DOHH2 (cell line): ENCODE results near the gene TMEM269.

Experiments used
- EZH2phosphoT487 ChIP-seq: fragments of 200-600 bp; sonication (generic); IDR thresholded peaks from 2 replicates; pipeline ENCODE4 v1.6.1; 2017; ENCODE audit warnings: borderline replicate concordance, mild to moderate bottlenecking, antibody characterized with exemption, low read length, moderate library complexity, mixed read lengths
- TF ChIP-seq, protein P1 (sequence below): fragments of 200-600 bp; sonication (generic); IDR thresholded peaks from one replicate; pipeline ENCODE4 v1.5.1; 2014; ENCODE audit warnings: antibody characterized with exemption, mild to moderate bottlenecking, low read depth, low read length; ENCODE audit not compliant: poor library complexity, severe bottlenecking

DNA sequence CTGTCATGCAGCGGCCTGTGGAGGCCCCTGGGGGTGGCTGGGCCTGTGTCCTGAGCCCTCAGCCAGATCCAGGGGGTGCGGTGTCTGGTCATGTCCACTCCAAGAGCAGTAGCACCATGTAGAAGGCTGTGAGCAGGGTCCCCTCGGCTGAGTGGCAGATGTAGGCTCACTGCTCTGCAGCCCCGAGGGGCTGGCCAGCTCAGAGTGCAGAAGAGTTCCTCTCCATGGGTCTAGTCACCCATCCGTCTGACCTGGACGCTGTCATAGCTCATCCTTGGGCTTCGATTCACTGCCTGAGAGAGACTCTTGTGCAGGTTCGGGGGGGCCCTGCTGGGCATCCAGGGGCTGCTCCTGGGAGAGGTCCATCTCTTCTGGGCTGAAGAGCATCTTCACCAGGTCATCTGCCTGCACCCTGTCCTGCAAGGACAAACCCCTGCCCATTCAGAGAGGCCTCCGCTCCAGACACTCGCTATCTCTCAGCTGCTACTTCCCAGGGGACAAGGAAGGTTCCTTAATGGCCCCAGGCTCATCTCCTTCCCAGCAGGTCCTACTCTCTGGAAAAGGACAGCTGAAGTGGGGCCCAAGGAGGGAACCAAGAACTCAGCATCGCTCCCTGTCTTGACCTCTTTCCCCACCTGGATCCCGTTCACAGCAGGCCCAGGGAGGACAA, 38.2 kb upstream of the TMEM269 start:
- TF ChIP-seq, protein P1, sequence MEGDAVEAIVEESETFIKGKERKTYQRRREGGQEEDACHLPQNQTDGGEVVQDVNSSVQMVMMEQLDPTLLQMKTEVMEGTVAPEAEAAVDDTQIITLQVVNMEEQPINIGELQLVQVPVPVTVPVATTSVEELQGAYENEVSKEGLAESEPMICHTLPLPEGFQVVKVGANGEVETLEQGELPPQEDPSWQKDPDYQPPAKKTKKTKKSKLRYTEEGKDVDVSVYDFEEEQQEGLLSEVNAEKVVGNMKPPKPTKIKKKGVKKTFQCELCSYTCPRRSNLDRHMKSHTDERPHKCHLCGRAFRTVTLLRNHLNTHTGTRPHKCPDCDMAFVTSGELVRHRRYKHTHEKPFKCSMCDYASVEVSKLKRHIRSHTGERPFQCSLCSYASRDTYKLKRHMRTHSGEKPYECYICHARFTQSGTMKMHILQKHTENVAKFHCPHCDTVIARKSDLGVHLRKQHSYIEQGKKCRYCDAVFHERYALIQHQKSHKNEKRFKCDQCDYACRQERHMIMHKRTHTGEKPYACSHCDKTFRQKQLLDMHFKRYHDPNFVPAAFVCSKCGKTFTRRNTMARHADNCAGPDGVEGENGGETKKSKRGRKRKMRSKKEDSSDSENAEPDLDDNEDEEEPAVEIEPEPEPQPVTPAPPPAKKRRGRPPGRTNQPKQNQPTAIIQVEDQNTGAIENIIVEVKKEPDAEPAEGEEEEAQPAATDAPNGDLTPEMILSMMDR = no peak
- TF ChIP-seq EZH2phosphoT487 = no peak
